Measurements from ENCODE around the gene EHMT2.
"Not testable (repeated sequence)": the region's sequence is repeated elsewhere in the genome, so short reads cannot be mapped to it uniquely, and the experiment has no call there.

EHMT2 gene

GRCh38 chr6:31897612-31898382 is at the start of gene EHMT2:
TSS of gene EHMT2 (minus strand) at chr6:31897698. CDS start at chr6:31897677, 21 bp downstream.
- peak; percentile 68 to 72 for DNase-seq (ENCODE audit: low read depth in 2 of 2)

GRCh38 chr6:31947070-31947675 is 49.7 kb upstream of the EHMT2 start:
- no peak for DNase-seq (ENCODE audit: low read depth in 2 of 2)

GRCh38 chr6:31946370-31946885 is 48.9 kb upstream of the EHMT2 start:
- no peak for DNase-seq (ENCODE audit: low read depth in 2 of 2)

- DNase-seq (ENCODE audit: low read depth in 2 of 2): no peak
These were observed 48.2 kb upstream of the EHMT2 start, which contains the start of gene CFB for GRCh38 chr6:31945507-31946369. TSS of gene CFB (plus strand) at chr6:31946095. CDS start at chr6:31946222, 127 bp downstream.

- no peak for DNase-seq (ENCODE audit: low read depth in 2 of 2)
These were observed 47.6 kb upstream of the EHMT2 start for GRCh38 chr6:31945154-31945506.

- DNase-seq (ENCODE audit: low read depth in 2 of 2): no peak
These were observed 46.2 kb upstream of the EHMT2 start for GRCh38 chr6:31943742-31944141.

- no peak for DNase-seq (ENCODE audit: low read depth in 2 of 2)
These were observed 42.8 kb upstream of the EHMT2 start for GRCh38 chr6:31940256-31940664.

- no peak for DNase-seq (ENCODE audit: low read depth in 2 of 2)
These were observed 38.3 kb upstream of the EHMT2 start for GRCh38 chr6:31935823-31936222.

GRCh38 chr6:31935021-31935420 is 37.5 kb upstream of the EHMT2 start:
- DNase-seq (ENCODE audit: low read depth in 2 of 2): no peak

GRCh38 chr6:31933537-31933936 is 36.0 kb upstream of the EHMT2 start:
- DNase-seq (ENCODE audit: low read depth in 2 of 2): no peak

- not testable (repeated sequence) for DNase-seq (ENCODE audit: low read depth in 2 of 2)
These were observed 34.6 kb upstream of the EHMT2 start for GRCh38 chr6:31932137-31932536.

- no peak for DNase-seq (ENCODE audit: low read depth in 2 of 2)
These were observed 33.5 kb upstream of the EHMT2 start for GRCh38 chr6:31930962-31931361.

GRCh38 chr6:31928672-31928939 is 31.1 kb upstream of the EHMT2 start:
- no peak for DNase-seq (ENCODE audit: low read depth in 2 of 2)

- DNase-seq (ENCODE audit: low read depth in 2 of 2): no peak
These were observed 30.6 kb upstream of the EHMT2 start for GRCh38 chr6:31927863-31928671.

- no peak for DNase-seq (ENCODE audit: low read depth in 2 of 2)
These were observed 29.9 kb upstream of the EHMT2 start, which contains the start of gene C2 for GRCh38 chr6:31927242-31927862. TSS of gene C2 (plus strand) at chr6:31927717. CDS start at chr6:31927753, 36 bp downstream.

GRCh38 chr6:31922942-31923341 is 25.4 kb upstream of the EHMT2 start:
- no peak for DNase-seq (ENCODE audit: low read depth in 2 of 2)

- DNase-seq (ENCODE audit: low read depth in 2 of 2): no peak
These were observed 23.3 kb upstream of the EHMT2 start for GRCh38 chr6:31920811-31921210.

GRCh38 chr6:31919624-31920303 is 22.3 kb upstream of the EHMT2 start:
- no peak for DNase-seq (ENCODE audit: low read depth in 2 of 2)

GRCh38 chr6:31918069-31918720 is 20.7 kb upstream of the EHMT2 start:
- no peak for DNase-seq (ENCODE audit: low read depth in 2 of 2)

- DNase-seq (ENCODE audit: low read depth in 2 of 2): no peak
These were observed 18.3 kb upstream of the EHMT2 start for GRCh38 chr6:31915756-31916155.

Data from stimulated activated CD8-positive, alpha-beta memory T cell treated with anti-CD3 and anti-CD28 coated beads, Interleukin-2, amount 100 ng/mL, for 1 hour (primary cell).